Immature natural killer cell (primary cell): Measurements from ENCODE around the gene GGNBP2. TPM values are rescaled to one million over a fixed set of nuclear protein-coding genes. Genes with fewer than 3 reads are reported as not detected.

Experiments used
- polyA plus RNA-seq, 3 donors: library from polyadenylated mRNA; unstranded; fragments of 300-500 nt; fragmentation: Illumina TruSeq; gene quantifications; one replicate each; pipeline ENCODE4 v1.2.3, GENCODE V29; 2021

GGNBP2 gene
- polyA plus RNA-seq, 3 donors from 2014 or later: 28.2 to 60.0 (median 35.7) TPM

Other genes with a start within 250 kb of the GGNBP2 start
- gene TBC1D3G, start 221.0 kb upstream of the GGNBP2 start, polyA plus RNA-seq: not detected
- gene TBC1D3H, start 156.5 kb upstream of the GGNBP2 start, polyA plus RNA-seq: not detected
- gene ZNHIT3, start 58.2 kb upstream of the GGNBP2 start, polyA plus RNA-seq: 10 to 100 TPM; 77.2 to 99.9 (median 91.5) TPM
- gene MYO19, start 10.1 kb upstream of the GGNBP2 start, polyA plus RNA-seq: 1 to 10 TPM; 2.8 to 8.3 (median 4.1) TPM
- 10 to 100 TPM in 2 of 3 donors, 1 to 10 TPM in 1; 7.2 to 18.8 (median 11.3) TPM for gene PIGW, start 9.9 kb upstream of the GGNBP2 start, polyA plus RNA-seq
- 1 to 10 TPM in 2 of 3 donors, not detected in 1; 3.3 to 6.0 TPM for gene DHRS11, start 47.0 kb downstream of the GGNBP2 start, polyA plus RNA-seq
- gene MRM1, start 56.7 kb downstream of the GGNBP2 start, polyA plus RNA-seq: 1 to 10 TPM in 2 of 3 donors, not detected in 1; 2.0 to 6.4 TPM